ENCODE results near the gene GSTO2.
A peak's percentile ranks its signal among the peaks of the same experiment; 100 is the strongest.

GSTO2 gene

DNA sequence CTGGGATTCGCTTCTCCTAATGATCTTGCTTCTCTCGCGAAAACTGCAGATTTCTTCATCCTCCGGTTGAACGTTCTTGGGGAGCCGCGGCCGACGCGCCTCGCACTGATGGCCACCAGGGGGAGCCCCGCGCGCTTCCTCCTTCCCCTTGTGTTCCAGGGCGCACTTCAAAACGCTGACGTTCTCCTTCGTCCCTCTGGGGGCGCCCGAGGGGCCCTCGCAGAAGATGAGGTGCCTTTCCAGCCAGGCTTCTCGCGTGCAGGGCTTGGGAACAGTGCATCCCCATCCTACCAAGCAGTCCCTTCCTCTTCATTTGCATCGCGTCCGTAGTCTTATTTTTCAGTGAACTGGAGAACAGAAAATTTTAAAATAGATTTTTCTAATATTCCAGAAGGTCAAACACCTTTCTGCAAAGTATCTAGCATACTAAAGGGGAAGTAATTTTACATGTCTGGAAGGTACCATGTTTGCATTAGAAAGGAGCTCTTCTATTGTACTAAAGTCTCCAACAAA lies 22.5 kb downstream of the GSTO2 start:
- H3K36me3 ChIP-seq (ENCODE audit: control insufficient read depth, low read length), result no peaks in the 10 kb centered on the region
- H3K9me3 ChIP-seq (ENCODE audit: control insufficient read depth, insufficient read depth, low read length), result no peaks in the 10 kb centered on the region
- H3K27ac ChIP-seq (ENCODE audit: low read depth, low read length), result no peak overlapping the region
- peak overlapping the region; percentile 56 for H3K4me2 ChIP-seq (ENCODE audit: low read length)
- no peaks in the 10 kb centered on the region for H4K20me1 ChIP-seq (ENCODE audit: control insufficient read depth, insufficient read depth, low read depth, low read length)
- H3F3A ChIP-seq (ENCODE audit: control insufficient read depth, insufficient read depth), result no peaks in the 10 kb centered on the region
- peaks cover 9% of the 10 kb centered on the region for H3K4me1 ChIP-seq (ENCODE audit: control insufficient read depth, low read length)
- no peaks in the 10 kb centered on the region for H3K79me2 ChIP-seq (ENCODE audit: control insufficient read depth, low read length)
- TF ChIP-seq, protein P1, sequence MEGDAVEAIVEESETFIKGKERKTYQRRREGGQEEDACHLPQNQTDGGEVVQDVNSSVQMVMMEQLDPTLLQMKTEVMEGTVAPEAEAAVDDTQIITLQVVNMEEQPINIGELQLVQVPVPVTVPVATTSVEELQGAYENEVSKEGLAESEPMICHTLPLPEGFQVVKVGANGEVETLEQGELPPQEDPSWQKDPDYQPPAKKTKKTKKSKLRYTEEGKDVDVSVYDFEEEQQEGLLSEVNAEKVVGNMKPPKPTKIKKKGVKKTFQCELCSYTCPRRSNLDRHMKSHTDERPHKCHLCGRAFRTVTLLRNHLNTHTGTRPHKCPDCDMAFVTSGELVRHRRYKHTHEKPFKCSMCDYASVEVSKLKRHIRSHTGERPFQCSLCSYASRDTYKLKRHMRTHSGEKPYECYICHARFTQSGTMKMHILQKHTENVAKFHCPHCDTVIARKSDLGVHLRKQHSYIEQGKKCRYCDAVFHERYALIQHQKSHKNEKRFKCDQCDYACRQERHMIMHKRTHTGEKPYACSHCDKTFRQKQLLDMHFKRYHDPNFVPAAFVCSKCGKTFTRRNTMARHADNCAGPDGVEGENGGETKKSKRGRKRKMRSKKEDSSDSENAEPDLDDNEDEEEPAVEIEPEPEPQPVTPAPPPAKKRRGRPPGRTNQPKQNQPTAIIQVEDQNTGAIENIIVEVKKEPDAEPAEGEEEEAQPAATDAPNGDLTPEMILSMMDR (IDR thresholded peaks at IDR 0.05; ENCODE audit: low read depth, low read length, poor library complexity, severe bottlenecking), result peak; percentile 99
- TF ChIP-seq EZH2phosphoT487 (IDR thresholded peaks at IDR 0.05; ENCODE audit: borderline replicate concordance, low read length), result no peak
- peaks cover 31% of the 10 kb centered on the region for H3K27me3 ChIP-seq (ENCODE audit: control insufficient read depth, low read length)
- H3K4me3 ChIP-seq (ENCODE audit: low read length), result peak overlapping the region; percentile 43
- H3K9me2 ChIP-seq (replicated peaks; ENCODE audit: control insufficient read depth, low read length), result no peaks in the 10 kb centered on the region

DNA sequence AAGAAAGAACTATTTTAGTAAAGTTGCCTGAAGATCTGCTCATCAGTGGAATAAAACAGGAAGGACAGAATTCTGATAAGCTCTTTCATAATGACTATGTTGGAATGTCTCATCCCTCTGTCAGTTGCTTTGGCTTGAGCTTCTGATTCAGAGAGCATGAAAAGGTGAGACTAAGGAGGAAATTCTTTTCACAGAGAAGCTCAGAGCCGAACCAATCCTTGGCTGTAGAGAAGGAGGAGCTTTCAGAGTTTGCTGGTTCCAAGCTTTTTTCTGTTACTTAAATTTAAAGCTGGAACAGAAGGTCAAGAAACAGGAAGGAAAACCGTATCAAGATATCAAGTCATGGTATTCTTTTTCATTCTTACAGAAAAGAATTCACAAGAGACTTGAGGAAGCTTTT lies 24.0 kb downstream of the GSTO2 start:
- Histone ChIP-seq H3K4me2 (ENCODE audit: low read length) (no peak overlapping the region), H3K36me3 (ENCODE audit: control insufficient read depth, low read length) (no peaks in the 10 kb centered on the region), H3F3A (ENCODE audit: control insufficient read depth, insufficient read depth) (no peaks in the 10 kb centered on the region), H3K4me1 (ENCODE audit: control insufficient read depth, low read length) (peaks cover 9% of the 10 kb centered on the region), H3K4me3 (ENCODE audit: low read length) (no peak overlapping the region), H3K27me3 (ENCODE audit: control insufficient read depth, low read length) (peaks cover 37% of the 10 kb centered on the region), H3K9me3 (ENCODE audit: control insufficient read depth, insufficient read depth, low read length) (no peaks in the 10 kb centered on the region), H4K20me1 (ENCODE audit: control insufficient read depth, insufficient read depth, low read depth, low read length) (no peaks in the 10 kb centered on the region), H3K27ac (ENCODE audit: low read depth, low read length) (no peak overlapping the region), H3K9me2 (replicated peaks; ENCODE audit: control insufficient read depth, low read length) (no peaks in the 10 kb centered on the region), H3K79me2 (ENCODE audit: control insufficient read depth, low read length) (no peaks in the 10 kb centered on the region)
- no peak for TF ChIP-seq EZH2phosphoT487 (IDR thresholded peaks at IDR 0.05; ENCODE audit: borderline replicate concordance, low read length)
- TF ChIP-seq, protein P1 (IDR thresholded peaks at IDR 0.05; ENCODE audit: low read depth, low read length, poor library complexity, severe bottlenecking), result no peak

DNA sequence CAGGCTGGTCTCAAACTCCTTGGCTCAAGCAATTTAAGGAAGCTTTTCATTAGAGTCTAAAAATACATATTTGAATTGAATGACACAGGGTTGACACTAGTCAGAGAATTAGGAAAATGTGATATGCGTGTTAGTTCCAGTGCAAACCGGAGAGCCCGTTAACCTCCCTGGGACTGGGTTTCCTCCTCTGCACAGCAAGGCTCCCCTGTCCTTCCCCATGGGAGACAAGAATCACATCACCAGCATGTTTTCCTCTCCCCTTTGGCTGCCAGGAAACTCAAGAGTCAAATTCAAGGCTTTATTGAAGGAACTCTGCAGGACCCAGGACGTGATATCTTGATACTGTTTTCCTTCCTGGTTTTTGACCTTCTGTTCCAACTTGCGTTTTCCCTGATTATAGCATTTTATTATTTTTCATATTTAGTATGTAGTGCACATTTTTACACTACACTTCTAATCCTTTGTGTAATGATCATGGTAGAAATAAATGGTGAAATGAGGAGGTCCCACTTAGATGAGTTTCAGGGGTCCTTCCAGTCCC lies 24.9 kb downstream of the GSTO2 start:
- Histone ChIP-seq H3F3A (ENCODE audit: control insufficient read depth, insufficient read depth) (no peaks in the 10 kb centered on the region), H3K36me3 (ENCODE audit: control insufficient read depth, low read length) (no peaks in the 10 kb centered on the region), H3K27ac (ENCODE audit: low read depth, low read length) (no peak overlapping the region), H3K4me1 (ENCODE audit: control insufficient read depth, low read length) (peaks cover 9% of the 10 kb centered on the region), H3K9me3 (ENCODE audit: control insufficient read depth, insufficient read depth, low read length) (no peaks in the 10 kb centered on the region), H3K4me3 (ENCODE audit: low read length) (no peak overlapping the region), H3K27me3 (ENCODE audit: control insufficient read depth, low read length) (peaks cover 37% of the 10 kb centered on the region), H3K4me2 (ENCODE audit: low read length) (no peak overlapping the region), H3K9me2 (replicated peaks; ENCODE audit: control insufficient read depth, low read length) (no peaks in the 10 kb centered on the region), H4K20me1 (ENCODE audit: control insufficient read depth, insufficient read depth, low read depth, low read length) (no peaks in the 10 kb centered on the region), H3K79me2 (ENCODE audit: control insufficient read depth, low read length) (no peaks in the 10 kb centered on the region)
- TF ChIP-seq EZH2phosphoT487 (IDR thresholded peaks at IDR 0.05; ENCODE audit: borderline replicate concordance, low read length), result no peak
- TF ChIP-seq, protein P1 (IDR thresholded peaks at IDR 0.05; ENCODE audit: low read depth, low read length, poor library complexity, severe bottlenecking), result no peak

All from DOHH2 (cell line).